AG10803 (cell line): Measurements from ENCODE around the gene CAMP.

Experiments used
- DNase-seq: peaks from one replicate; pipeline ENCODE4 v3.0.0; 2010; ENCODE audit warnings: low read depth
- H3K4me3 ChIP-seq: 2 replicates; pipeline ENCODE4 v1.5.1; 2011; ENCODE audit warnings: mild to moderate bottlenecking, low read length, control low read depth
- TF ChIP-seq, protein P1 (sequence below): conservative IDR thresholded peaks from 2 replicates; pipeline ENCODE4 v1.5.1; 2011; ENCODE audit warnings: mild to moderate bottlenecking, low read length, control low read depth, inconsistent platforms

Gene CAMP, protein sequence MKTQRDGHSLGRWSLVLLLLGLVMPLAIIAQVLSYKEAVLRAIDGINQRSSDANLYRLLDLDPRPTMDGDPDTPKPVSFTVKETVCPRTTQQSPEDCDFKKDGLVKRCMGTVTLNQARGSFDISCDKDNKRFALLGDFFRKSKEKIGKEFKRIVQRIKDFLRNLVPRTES

DNA sequence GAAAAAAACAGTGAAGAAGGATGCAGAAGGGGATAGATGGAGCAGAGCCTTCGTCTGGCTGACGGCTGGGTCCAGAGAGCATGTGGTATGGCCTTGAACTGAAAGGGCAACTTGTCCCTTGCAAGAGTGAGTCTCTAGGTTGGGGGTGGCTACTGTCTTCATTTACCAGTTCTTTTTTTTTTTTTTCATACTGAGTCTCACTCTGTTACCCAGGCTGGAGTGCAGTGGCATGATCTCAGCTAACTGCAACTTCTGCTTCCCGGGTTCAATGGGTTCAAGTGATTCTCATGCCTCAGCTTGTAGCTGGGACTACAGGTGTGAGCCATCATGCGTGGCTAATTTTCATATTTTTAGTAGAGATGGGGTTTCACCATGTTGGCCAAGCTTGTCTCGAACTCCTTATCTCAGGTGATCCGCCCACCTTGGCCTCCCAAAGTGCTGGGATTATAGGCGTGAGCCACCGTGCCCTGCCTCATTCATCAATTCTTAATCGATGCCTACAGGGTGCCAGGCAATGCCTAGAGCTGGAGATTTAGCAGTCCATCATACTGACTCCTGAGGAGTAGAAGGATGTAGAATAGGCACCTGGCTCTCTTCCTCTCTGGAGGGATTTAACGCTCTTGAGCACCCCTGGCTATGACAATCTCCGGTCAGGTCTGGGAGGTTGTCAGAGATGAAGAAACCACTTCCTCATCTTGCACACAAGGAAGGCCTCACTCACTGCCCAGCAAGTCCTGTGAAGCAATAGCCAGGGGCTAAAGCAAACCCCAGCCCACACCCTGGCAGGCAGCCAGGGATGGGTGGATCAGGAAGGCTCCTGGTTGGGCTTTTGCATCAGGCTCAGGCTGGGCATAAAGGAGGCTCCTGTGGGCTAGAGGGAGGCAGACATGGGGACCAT, at the start of gene CAMP:
Gene CAMP, plus strand, starts transcription at position 880 of the 898 bp plus-strand sequence. Its CDS starts 17 bp downstream, at position 897.
- H3K4me3 ChIP-seq: no peak within 1 kb of the TSS
- peak; percentile 38 for DNase-seq
- TF ChIP-seq, protein P1, sequence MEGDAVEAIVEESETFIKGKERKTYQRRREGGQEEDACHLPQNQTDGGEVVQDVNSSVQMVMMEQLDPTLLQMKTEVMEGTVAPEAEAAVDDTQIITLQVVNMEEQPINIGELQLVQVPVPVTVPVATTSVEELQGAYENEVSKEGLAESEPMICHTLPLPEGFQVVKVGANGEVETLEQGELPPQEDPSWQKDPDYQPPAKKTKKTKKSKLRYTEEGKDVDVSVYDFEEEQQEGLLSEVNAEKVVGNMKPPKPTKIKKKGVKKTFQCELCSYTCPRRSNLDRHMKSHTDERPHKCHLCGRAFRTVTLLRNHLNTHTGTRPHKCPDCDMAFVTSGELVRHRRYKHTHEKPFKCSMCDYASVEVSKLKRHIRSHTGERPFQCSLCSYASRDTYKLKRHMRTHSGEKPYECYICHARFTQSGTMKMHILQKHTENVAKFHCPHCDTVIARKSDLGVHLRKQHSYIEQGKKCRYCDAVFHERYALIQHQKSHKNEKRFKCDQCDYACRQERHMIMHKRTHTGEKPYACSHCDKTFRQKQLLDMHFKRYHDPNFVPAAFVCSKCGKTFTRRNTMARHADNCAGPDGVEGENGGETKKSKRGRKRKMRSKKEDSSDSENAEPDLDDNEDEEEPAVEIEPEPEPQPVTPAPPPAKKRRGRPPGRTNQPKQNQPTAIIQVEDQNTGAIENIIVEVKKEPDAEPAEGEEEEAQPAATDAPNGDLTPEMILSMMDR: no peak

DNA sequence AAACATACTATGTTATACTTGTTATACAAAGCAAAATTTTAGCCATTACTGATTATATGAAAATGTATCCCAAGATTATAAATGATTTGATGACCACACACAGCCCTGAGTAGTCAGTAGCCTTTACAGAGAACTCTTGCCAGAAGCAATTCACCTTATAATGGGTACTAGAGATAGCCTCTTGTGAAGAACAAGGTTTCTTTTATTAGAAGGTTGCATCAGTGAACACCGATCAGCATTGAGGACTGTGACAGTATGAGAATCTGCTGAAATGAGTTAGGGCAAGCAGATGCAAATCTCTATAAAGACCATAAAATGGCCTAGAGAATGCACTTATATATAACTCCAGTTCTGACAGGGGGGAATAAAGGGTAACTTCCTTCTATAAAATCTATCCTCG, 45.2 kb upstream of the CAMP start:
- no peak overlapping the region for H3K4me3 ChIP-seq
- no peak for DNase-seq
- TF ChIP-seq, protein P1: no peak

DNA sequence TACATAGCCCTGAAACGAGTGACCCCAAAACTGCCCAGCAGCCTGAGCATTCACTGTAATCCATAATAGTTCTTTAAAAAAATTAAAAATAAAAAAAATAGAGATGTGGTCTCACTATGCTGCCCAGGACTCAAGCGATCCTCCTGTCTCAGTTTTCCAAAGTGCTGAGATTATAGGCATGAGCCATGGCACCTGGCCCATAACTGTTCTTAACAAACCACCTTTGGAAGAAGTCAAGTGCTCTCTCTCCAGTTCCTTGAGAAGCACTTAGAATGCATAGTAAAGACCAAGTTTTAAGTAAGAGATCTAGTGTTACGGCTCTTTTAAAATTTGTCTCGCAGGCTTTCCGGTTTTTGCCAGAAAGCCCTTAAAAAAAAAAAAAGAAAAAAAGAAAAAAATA, 43.3 kb upstream of the CAMP start:
- no peak overlapping the region for H3K4me3 ChIP-seq

DNA sequence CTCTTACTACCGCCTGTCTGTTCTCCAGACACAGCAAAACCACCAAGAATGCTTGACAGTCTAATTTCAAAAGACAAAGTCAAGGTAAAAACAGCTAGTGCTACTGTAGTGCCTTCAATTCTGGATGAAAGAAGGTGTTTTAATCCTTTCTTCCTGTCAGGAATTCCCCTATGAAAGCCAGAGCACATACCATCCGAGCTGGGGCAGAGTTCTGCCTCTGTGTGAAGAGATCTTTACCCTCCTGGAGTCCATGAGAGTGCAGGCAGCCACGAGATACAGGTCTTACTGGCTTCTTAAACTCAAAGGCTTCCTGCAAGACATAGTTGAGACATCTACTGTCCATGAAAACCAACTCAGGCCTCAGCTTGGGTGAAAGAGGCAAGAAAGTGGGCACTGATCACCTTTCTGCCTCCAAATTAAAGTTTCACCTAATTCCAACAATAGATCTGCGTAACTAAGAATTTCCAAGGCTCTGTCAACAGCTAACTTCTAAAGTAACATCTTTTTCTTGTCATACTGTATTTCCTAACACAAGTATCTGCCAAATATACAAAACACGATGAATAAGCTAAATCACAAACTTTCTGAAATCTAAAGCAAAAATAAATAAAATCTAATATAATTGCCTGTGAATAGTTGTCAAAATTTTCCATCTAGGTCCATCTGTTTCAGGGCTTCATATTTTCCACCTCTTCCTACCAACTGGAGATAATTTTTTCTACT, 42.6 kb upstream of the CAMP start:
- no peak for DNase-seq
- H3K4me3 ChIP-seq: no peak overlapping the region

More for the DNA sequence above, 43.3 kb upstream of the CAMP start:
- TF ChIP-seq, protein P1: no peak
- DNase-seq: no peak

DNA sequence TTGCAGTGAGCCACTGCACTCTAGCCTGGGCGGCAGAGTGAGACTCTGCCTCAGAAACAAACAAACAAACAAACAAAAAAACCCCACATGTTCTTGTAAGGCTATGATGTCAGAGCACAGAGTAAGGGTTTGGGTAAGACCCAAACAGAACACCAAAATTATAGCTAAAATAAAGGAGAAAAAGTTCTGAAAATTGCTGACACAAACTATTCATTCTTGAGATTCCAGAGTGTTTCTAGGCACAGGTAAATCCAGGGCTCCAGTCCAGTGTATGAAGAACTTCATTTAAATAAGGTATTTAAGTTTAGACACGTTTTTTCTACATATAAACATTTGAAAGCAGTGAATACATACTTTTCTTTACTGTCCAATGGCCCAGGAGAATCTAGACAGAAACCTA, 39.0 kb upstream of the CAMP start:
- DNase-seq: no peak
- TF ChIP-seq, protein P1: no peak
- no peak overlapping the region for H3K4me3 ChIP-seq

More for the DNA sequence above, 42.6 kb upstream of the CAMP start:
- TF ChIP-seq, protein P1: no peak

DNA sequence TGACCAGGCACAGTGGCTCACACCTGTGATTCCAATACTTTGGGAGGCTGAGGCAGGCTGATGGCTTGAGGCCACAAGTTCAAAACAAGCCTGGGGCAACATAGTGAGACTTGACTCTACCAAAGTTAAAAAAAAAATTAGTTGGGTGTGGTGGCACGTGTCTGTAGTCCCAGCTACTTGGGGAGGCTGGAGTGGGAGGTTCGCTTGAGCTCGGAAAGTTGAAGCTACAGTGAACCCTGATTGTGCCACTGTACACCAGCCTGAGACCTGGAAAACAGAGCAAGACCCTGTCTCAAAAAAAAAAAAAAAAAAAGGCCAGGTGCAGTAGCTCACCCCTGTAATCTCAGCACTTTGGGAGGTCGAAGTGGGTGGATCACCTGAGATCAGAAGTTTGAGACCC, 38.2 kb upstream of the CAMP start:
- DNase-seq: no peak
- TF ChIP-seq, protein P1: no peak
- no peak overlapping the region for H3K4me3 ChIP-seq
